Measurements from ENCODE around the gene TEX11.

- TF ChIP-seq EZH2 (IDR thresholded peaks at IDR 0.05; ENCODE audit: low read length) (no peak), CTCF (optimal IDR thresholded peaks at IDR 0.05 in 1 of 3, IDR thresholded peaks at IDR 0.05 in 1 of 3, conservative IDR thresholded peaks at IDR 0.05 in 1 of 3; ENCODE audit: extremely low read depth in 1 of 3, insufficient read depth in 2 of 3, low read length in 3 of 3) (no peak)
Observed at GRCh38 chrX:70479247-70479921, 429.1 kb downstream of the TEX11 start.
